Brain microvascular endothelial cell (primary cell): ENCODE data around the gene MIER2.

Experiments used
- DNase-seq: peaks from one replicate; pipeline ENCODE4 v3.0.0-alpha.2; 2020
- H3K27ac ChIP-seq: fragments of 250-450 bp; sonication (Bioruptor Pico); 2 replicates; pipeline ENCODE4 v1.5.1; 2020; ENCODE audit warnings: mild to moderate bottlenecking, moderate library complexity
- H3K27me3 ChIP-seq: fragments of 250-450 bp; sonication (Bioruptor Pico); replicated peaks from 2 replicates; pipeline ENCODE4 v1.5.1; 2020; ENCODE audit warnings: mild to moderate bottlenecking
- H3K36me3 ChIP-seq: fragments of 250-450 bp; sonication (Bioruptor Pico); replicated peaks from 2 replicates; pipeline ENCODE4 v1.5.1; 2020; ENCODE audit warnings: mild to moderate bottlenecking
- H3K4me3 ChIP-seq: 2 replicates; pipeline ENCODE4 v1.5.1; 2011; ENCODE audit warnings: low read depth, mild to moderate bottlenecking, control low read depth, low read length, moderate library complexity
- in situ Hi-C: cut with HindIII; loops from 2 replicates; pipeline ENCODE4 v1.10.0; 2017; ENCODE audit warnings: low sequenced_read_pairs, low pct_ligation_motif_present
- TF ChIP-seq, protein P1 (sequence below): IDR thresholded peaks from 2 replicates; pipeline ENCODE4 v1.5.1; 2011; ENCODE audit warnings: low read depth, mild to moderate bottlenecking, moderate library complexity, low read length, control low read depth, inconsistent platforms; ENCODE audit errors: missing control alignments

MIER2 gene

DNA sequence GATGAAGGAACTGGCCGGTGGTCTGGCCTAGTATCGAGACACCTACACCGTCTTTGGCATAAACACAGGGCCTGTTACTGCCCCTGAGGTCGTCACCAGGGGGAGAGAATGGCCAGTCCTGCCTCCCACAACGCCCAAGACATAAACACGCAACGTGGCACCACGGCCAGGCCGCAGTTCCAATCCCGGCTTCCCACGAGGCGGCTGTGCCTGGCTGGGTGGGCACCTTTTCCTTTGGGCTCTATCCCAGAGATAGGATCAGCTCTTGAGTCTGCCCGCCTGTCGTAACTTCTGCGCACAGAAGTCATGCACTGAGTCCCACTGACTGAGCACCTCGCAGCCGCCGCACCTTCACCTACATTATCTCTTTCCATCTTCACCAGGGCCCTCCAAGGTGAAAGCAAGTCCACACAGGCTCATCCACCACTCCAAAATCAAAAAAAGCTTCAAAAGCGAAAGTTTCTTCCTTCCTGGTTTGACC is 1.1 kb downstream of the MIER2 start:
- H3K4me3 ChIP-seq: peak overlapping the region; percentile 58
- TF ChIP-seq, protein P1, sequence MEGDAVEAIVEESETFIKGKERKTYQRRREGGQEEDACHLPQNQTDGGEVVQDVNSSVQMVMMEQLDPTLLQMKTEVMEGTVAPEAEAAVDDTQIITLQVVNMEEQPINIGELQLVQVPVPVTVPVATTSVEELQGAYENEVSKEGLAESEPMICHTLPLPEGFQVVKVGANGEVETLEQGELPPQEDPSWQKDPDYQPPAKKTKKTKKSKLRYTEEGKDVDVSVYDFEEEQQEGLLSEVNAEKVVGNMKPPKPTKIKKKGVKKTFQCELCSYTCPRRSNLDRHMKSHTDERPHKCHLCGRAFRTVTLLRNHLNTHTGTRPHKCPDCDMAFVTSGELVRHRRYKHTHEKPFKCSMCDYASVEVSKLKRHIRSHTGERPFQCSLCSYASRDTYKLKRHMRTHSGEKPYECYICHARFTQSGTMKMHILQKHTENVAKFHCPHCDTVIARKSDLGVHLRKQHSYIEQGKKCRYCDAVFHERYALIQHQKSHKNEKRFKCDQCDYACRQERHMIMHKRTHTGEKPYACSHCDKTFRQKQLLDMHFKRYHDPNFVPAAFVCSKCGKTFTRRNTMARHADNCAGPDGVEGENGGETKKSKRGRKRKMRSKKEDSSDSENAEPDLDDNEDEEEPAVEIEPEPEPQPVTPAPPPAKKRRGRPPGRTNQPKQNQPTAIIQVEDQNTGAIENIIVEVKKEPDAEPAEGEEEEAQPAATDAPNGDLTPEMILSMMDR: no peak
- no peaks in the 10 kb centered on the region for H3K27me3 ChIP-seq
- H3K27ac ChIP-seq: peak overlapping the region; percentile 85
- peaks cover 8% of the 10 kb centered on the region for H3K36me3 ChIP-seq
- DNase-seq: no peak
- in situ Hi-C loops: no loop called here

DNA sequence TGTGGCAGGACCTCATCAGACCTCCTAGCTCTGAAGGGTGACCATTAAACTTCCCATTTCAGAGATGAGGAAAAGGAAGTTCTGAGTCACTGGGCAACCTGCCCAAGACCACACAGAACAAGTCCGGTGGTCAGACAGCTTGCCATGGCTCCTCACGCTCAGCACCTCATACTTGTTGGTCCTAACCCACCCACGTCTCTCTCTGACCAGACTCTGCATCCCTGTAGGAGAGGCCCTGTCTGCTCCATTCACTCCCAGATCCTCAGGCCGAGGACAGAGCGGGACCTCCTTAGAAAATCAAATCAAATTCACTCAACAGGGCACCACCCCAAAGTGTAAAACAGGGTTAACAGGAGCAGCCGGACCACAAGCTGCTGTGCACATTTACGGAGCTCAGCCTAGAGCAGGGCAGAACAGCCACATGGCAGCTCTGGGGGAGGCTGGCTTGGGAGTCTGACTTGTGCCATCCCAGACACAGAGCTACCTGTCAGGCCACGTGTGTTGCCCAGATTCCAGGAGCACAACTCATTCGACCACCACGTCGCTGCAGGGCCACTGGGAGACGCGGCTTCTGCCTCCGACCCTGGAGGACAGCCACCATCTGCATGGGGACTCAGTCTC is 1.7 kb downstream of the MIER2 start:
- in situ Hi-C loops: no loop called here
- peak overlapping the region; percentile 58 for H3K4me3 ChIP-seq
- DNase-seq: peak; percentile 94

DNA sequence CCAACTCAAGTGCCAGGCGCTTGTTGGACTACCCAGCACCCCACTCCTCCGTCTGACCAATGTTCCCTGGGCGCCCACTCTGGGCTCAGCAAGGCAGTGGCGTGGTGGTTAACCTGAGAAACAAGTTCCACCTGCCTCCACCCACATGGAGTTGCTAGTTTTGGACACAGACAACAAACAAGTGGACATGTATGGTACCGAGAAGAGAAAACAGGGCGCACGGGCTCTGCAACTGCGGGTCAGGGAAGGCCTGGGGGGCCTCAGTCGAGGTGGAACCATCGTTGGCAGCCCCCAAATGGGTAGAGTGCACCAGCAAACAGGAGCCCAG is 2.5 kb downstream of the MIER2 start:
- Histone ChIP-seq H3K36me3 (peaks cover 8% of the 10 kb centered on the region), H3K4me3 (peak overlapping the region; percentile 20), H3K27ac (peak overlapping the region; percentile 85), H3K27me3 (no peaks in the 10 kb centered on the region)
- TF ChIP-seq, protein P1: no peak
- DNase-seq: no peak
- in situ Hi-C loops: no loop called here

More for the DNA sequence above, 1.7 kb downstream of the MIER2 start:
- peaks cover 8% of the 10 kb centered on the region for H3K36me3 ChIP-seq
- peak overlapping the region; percentile 85 for H3K27ac ChIP-seq
- TF ChIP-seq, protein P1: no peak
- H3K27me3 ChIP-seq: no peaks in the 10 kb centered on the region

DNA sequence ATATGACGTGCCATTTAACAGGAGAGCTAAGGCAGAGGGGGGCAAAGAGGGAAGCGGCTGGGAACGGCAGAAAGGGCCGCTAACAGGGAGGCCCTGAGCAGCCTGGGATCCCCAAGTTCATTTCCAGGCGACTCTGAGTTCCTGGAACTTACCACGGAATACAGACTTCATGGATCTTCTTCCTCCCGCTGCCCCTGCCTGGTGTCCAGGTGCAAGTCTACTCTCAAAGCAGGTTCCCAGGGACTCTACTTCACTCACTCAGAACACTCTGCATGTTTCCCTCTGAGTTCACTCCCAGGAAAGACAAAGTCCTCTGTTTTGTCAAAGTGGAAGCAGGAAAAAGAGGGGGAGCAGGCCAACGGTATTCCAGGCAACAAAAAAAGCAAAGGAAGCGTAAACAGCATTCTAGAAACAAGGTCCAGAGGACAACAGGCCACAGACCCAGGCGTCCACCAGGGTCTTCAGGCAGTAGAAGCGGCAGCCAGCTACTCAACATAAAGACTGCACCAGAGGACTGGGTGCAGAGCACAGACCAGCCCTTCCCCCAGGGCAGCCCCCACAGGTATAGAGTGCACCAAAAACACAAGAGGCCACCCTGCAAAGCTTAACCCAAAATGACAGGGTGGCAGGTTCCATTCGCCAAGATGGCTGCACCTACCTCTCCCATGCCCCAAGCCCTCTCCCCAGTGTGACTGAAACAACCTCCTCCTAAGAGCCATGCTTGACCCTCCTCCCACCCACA is 3.0 kb downstream of the MIER2 start:
- Histone ChIP-seq H3K27ac (no peak overlapping the region), H3K4me3 (no peak overlapping the region), H3K36me3 (peaks cover 8% of the 10 kb centered on the region), H3K27me3 (no peaks in the 10 kb centered on the region)
- in situ Hi-C loops: no loop called here
- TF ChIP-seq, protein P1: no peak
- DNase-seq: no peak

DNA sequence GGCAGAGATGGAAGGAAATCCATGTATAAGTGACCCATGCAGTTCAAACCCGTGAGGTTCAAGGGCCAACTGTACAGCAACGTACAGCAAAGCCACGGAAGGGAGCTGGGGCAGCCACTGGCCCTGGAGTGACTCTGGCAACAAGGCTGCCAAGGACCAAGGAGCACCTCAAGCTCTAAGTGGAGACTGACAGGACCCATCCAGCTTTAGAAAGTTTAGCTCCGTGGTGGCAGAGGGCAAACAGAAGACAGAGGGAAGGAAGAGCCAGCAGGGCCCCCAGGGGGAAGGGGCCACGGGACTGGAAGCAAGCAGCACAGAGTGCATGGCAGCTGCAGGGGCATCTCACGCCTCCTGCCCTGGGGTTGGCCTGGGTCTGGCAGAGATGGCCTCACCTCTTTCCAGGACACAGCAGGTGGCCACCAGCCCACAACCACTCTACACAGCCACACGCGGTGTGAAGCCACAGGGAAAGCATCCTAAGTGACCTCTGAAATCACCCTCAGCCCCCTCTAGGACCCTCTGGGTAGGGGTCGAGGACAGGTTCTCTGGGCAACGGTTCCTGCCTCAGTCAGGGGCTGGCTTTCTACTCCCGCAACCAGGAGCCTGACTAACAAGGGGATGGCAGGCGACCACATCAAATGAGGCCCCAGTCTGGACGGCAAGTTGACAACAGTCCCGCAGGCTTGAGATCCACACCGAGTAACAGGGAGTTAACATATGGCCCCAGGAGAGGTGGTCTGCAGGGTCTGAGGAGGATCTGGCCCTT is 3.8 kb downstream of the MIER2 start:
- Histone ChIP-seq H3K27ac (no peak overlapping the region), H3K4me3 (no peak overlapping the region), H3K36me3 (peaks cover 8% of the 10 kb centered on the region), H3K27me3 (no peaks in the 10 kb centered on the region)
- TF ChIP-seq, protein P1: no peak
- in situ Hi-C loops: no loop called here
- DNase-seq: no peak
